T-cell (primary cell): ENCODE data around the gene TUBGCP6. TPM values are rescaled to one million over a fixed set of nuclear protein-coding genes. Genes with fewer than 3 reads are reported as not detected.

Experiments used
- ATAC-seq, 4 experiments: fragments of 200-7000 bp in 3 of 4; fragments of 150-1000 bp in 1 of 4; cut with Tn5 transposase; replicated peaks in 1 of 4; 1 replicate in 3 of 4; 2 replicates in 1 of 4; pipeline ENCODE4 v1.10.0; 2021; ENCODE audit warnings: moderate library complexity in 3 of 4, mild to moderate bottlenecking in 2 of 4, moderate number of reproducible peaks in 1 of 4
- CTCF ChIA-PET, 2 donors: fragments of 300-600 bp; sonication (Branson Sonifier 250); formaldehyde crosslinking; loops; one replicate each; lab custom pipeline; 2022; ENCODE audit warnings: antibody characterized with exemption in 2 of 2; lab: Charles Lee
- POLR2A ChIA-PET, 2 donors: fragments of 300-600 bp; sonication (Branson Sonifier 250); formaldehyde crosslinking; loops; one replicate each; lab custom pipeline; 2022; ENCODE audit warnings: antibody characterized with exemption in 2 of 2; lab: Charles Lee
- DNase-seq, 35 experiments: peaks; one replicate each; pipeline versions ENCODE4 v3.0.0 to v3.0.0-alpha.2; 2013 to 2023
- H3K27ac ChIP-seq: one replicate; pipeline ENCODE4 v1.5.1; 2013; ENCODE audit warnings: low read length
- H3K27me3 ChIP-seq, 2 experiments: replicated peaks in 1 of 2; 1 replicate in 1 of 2; 2 replicates in 1 of 2; pipeline versions ENCODE4 v1.6.1 to v1.7.0; 2013; ENCODE audit warnings: low read length in 1 of 2, mixed read lengths in 1 of 2; ENCODE audit not compliant: control insufficient read depth in 2 of 2, insufficient read depth in 2 of 2; ENCODE audit errors: extremely low read depth in 1 of 2
- H3K36me3 ChIP-seq, 2 donors: 1 replicate in 1 of 2; 2 replicates in 1 of 2; pipeline versions ENCODE4 v1.6.1 to v1.7.0; 2013; ENCODE audit warnings: low read length in 1 of 2; ENCODE audit not compliant: control insufficient read depth in 2 of 2, insufficient read depth in 1 of 2; ENCODE audit errors: extremely low read depth in 1 of 2
- H3K4me1 ChIP-seq, 2 experiments: 1 replicate in 1 of 2; 2 replicates in 1 of 2; pipeline versions ENCODE4 v1.6.1 to v1.7.0; 2013; ENCODE audit warnings: low read length in 2 of 2, mixed read lengths in 1 of 2; ENCODE audit not compliant: insufficient read depth in 2 of 2, control insufficient read depth in 1 of 2; ENCODE audit errors: extremely low read depth in 1 of 2
- H3K4me3 ChIP-seq, 2 donors: 1 replicate in 1 of 2; 2 replicates in 1 of 2; pipeline versions ENCODE4 v1.5.1 to v1.7.0; 2013; ENCODE audit warnings: mild to moderate bottlenecking in 2 of 2, low read length in 1 of 2, moderate library complexity in 1 of 2; ENCODE audit not compliant: control insufficient read depth in 1 of 2; ENCODE audit errors: extremely low read depth in 1 of 2
- H3K9me3 ChIP-seq: 2 replicates; pipeline ENCODE4 v1.7.0; 2013
- H3K27ac Mint-ChIP-seq, 2 donors: one replicate each; pipeline ENCODE4 v1.8.0; 2020 to 2021; ENCODE audit warnings: mild to moderate bottlenecking in 2 of 2, mixed read lengths in 2 of 2
- H3K27me3 Mint-ChIP-seq, 2 donors: one replicate each; pipeline ENCODE4 v1.8.0; 2021 to 2022; ENCODE audit warnings: mixed read lengths in 2 of 2
- H3K36me3 Mint-ChIP-seq: one replicate; pipeline ENCODE4 v1.8.0; 2021; ENCODE audit warnings: mixed read lengths
- H3K4me1 Mint-ChIP-seq, 3 donors: one replicate each; pipeline ENCODE4 v1.8.0; 2020 to 2022; ENCODE audit warnings: mixed read lengths in 3 of 3, mild to moderate bottlenecking in 1 of 3
- H3K4me3 Mint-ChIP-seq, 3 donors: one replicate each; pipeline ENCODE4 v1.8.0; 2020 to 2022; ENCODE audit warnings: mild to moderate bottlenecking in 3 of 3, mixed read lengths in 3 of 3, moderate library complexity in 3 of 3
- H3K9me3 Mint-ChIP-seq, 3 donors: one replicate each; pipeline ENCODE4 v1.8.0; 2020 to 2022; ENCODE audit warnings: mixed read lengths in 3 of 3
- WGBS: methylation state at CpG from one replicate; pipeline ENCODE4 v1.1.5; 2013; ENCODE audit warnings: missing lambda C conversion rate; ENCODE audit not compliant: insufficient coverage; 5-methylcytosine and 5-hydroxymethylcytosine counted together
- total RNA-seq, 35 experiments: library from RNA in 6 of 35; stranded (reverse) in 6 of 35; fragments of 120-200 nt in 1 of 35; gene quantifications; one replicate each; pipeline versions ENCODE4 v1.2.1 to v1.2.4 and lab custom pipeline; 2013 to 2026

Gene TUBGCP6
- total RNA-seq, 5 donors from 2014 or later (not counting 1 experiment from before 2014, with no cell fraction given), result 129 to 144 (median 132) TPM

DNA sequence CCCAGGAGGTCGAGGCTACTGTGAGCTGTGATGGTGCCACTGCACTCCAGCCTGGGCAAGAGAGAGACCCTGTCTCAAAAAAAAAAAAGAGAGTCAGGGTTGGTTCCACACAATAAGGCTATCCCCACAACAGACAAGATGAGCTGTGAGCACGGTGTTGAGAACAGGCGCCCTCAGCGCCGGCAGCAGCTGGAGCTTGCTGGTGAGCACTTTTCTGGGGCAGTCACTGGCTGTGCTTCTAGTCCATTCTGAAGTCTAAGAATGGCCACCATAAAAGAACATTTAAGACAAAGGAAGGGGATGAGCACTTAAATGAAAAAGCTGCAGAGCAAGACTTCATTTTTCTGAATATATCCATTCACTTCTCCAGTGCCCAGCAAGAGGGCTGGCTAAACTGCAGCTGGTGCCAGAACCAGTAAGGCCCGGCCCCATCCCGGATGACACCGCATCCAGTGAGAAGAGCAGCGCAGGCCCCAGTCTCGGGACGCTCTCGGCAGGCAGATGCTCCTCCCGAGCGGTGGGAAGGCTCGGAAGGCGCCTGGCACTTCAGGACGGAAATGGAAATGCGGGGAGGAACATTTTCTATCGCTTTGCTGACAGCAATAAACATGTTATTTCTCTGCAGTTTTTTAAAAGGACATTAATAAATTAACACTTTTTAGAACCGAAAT lies 12.2 kb downstream of the TUBGCP6 start:
- no peaks in the 10 kb centered on the region for H3K27me3 Mint-ChIP-seq
- ChIA-PET CTCF (no interaction called here), POLR2A (interaction anchor here in 1 of 2 donors (0.7 kb wide), 1 partner anchor 275 kb away, joined by 6 read pairs; the partner anchor contains the start of gene NCAPH2)
- Histone ChIP-seq H3K27ac (no peak overlapping the region), H3K4me3 (no peak overlapping the region), H3K9me3 (no peaks in the 10 kb centered on the region), H3K27me3 (no peaks in the 10 kb centered on the region), H3K36me3 (peaks cover 24 to 55% of the 10 kb centered on the region in 2 donors), H3K4me1 (peaks cover 0 to 19% of the 10 kb centered on the region in 2 experiments)
- DNase-seq (no peak), ATAC-seq (no peak)
- H3K4me1 Mint-ChIP-seq, result peaks cover 15 to 26% (median 18%) of the 10 kb centered on the region in 3 donors
- no peak overlapping the region for H3K27ac Mint-ChIP-seq
- 97% methylated on average over 19 of the region's 20 CpGs for WGBS
- no peak overlapping the region for H3K4me3 Mint-ChIP-seq
- H3K9me3 Mint-ChIP-seq, result no peaks in the 10 kb centered on the region
- peaks cover 28% of the 10 kb centered on the region for H3K36me3 Mint-ChIP-seq

GRCh38 chr22:50229370-50229769 lies 15.5 kb downstream of the TUBGCP6 start:
- ChIA-PET POLR2A (no interaction called here), CTCF (no interaction called here)
- no peak overlapping the region for H3K27ac ChIP-seq
- Mint-ChIP-seq H3K36me3 (peaks cover 27% of the 10 kb centered on the region), H3K27ac (no peak overlapping the region), H3K4me1 (peaks cover 5 to 16% (median 8%) of the 10 kb centered on the region in 3 donors), H3K27me3 (no peaks in the 10 kb centered on the region), H3K4me3 (no peak overlapping the region), H3K9me3 (no peaks in the 10 kb centered on the region)
- H3K4me3 ChIP-seq, result no peak overlapping the region
- peaks cover 0 to 6% of the 10 kb centered on the region in 2 experiments for H3K4me1 ChIP-seq
- 98% methylated on average over 12 of the region's 16 CpGs for WGBS
- no peaks in the 10 kb centered on the region for H3K27me3 ChIP-seq
- DNase-seq, result no peak
- no peak for ATAC-seq
- H3K9me3 ChIP-seq, result no peaks in the 10 kb centered on the region
- peaks cover 15 to 63% of the 10 kb centered on the region in 2 donors for H3K36me3 ChIP-seq

DNA sequence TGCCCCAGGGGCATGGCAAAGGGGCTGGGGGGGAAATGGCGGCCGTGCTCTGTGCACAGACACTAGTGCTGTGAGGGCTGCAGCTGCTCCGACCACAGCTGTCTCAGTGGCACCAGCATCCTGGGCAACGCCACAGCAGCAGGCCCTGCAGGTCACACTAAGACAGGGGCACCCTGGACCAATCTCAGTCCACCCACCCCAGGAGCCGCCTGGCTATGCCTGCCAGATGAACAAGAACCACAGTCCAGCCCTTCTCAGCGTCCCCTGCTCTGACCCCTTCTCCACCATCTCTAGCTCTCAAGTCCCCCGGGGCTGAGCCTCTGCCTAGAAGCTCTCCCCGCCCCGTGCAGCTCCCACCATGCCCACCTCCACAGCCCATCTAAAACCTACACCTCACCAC lies 16.5 kb downstream of the TUBGCP6 start:
- WGBS, result 93% methylated on average over 9 of the region's 9 CpGs
- Mint-ChIP-seq H3K36me3 (peaks cover 31% of the 10 kb centered on the region), H3K27ac (no peak overlapping the region), H3K4me3 (no peak overlapping the region), H3K9me3 (no peaks in the 10 kb centered on the region), H3K4me1 (peaks cover 0 to 8% (median 7%) of the 10 kb centered on the region in 3 donors), H3K27me3 (no peaks in the 10 kb centered on the region)
- Histone ChIP-seq H3K4me3 (no peak overlapping the region), H3K27ac (no peak overlapping the region), H3K4me1 (no peaks in the 10 kb centered on the region), H3K9me3 (no peaks in the 10 kb centered on the region), H3K36me3 (peaks cover 20 to 69% of the 10 kb centered on the region in 2 donors), H3K27me3 (no peaks in the 10 kb centered on the region)
- ATAC-seq (no peak), DNase-seq (no peak)
- ChIA-PET CTCF (no interaction called here), POLR2A (no interaction called here)

- POLR2A ChIA-PET, result no interaction called here
- H3K4me3 ChIP-seq, result no peak overlapping the region
- no peaks in the 10 kb centered on the region for H3K27me3 Mint-ChIP-seq
- CTCF ChIA-PET, result no interaction called here
- peaks cover 19 to 72% of the 10 kb centered on the region in 2 donors for H3K36me3 ChIP-seq
- H3K27ac Mint-ChIP-seq, result no peak overlapping the region
- H3K9me3 Mint-ChIP-seq, result no peaks in the 10 kb centered on the region
- DNase-seq (no peak), ATAC-seq (no peak)
- H3K27ac ChIP-seq, result no peak overlapping the region
- WGBS, result 94% methylated on average over 21 of the region's 25 CpGs
- H3K27me3 ChIP-seq, result no peaks in the 10 kb centered on the region
- H3K9me3 ChIP-seq, result no peaks in the 10 kb centered on the region
- H3K4me1 ChIP-seq, result no peaks in the 10 kb centered on the region
- H3K4me1 Mint-ChIP-seq, result peaks cover 0 to 8% (median 6%) of the 10 kb centered on the region in 3 donors
- H3K36me3 Mint-ChIP-seq, result peaks cover 37% of the 10 kb centered on the region
- H3K4me3 Mint-ChIP-seq, result no peak overlapping the region
Observed at GRCh38 chr22:50227579-50228215, 17.1 kb downstream of the TUBGCP6 start.

- Histone ChIP-seq H3K9me3 (no peaks in the 10 kb centered on the region), H3K4me3 (no peak overlapping the region), H3K27me3 (no peaks in the 10 kb centered on the region), H3K27ac (no peak overlapping the region), H3K4me1 (no peaks in the 10 kb centered on the region), H3K36me3 (peaks cover 20 to 75% of the 10 kb centered on the region in 2 donors)
- ATAC-seq, result peak in 1 of 4 experiments; percentile 11
- no peak for DNase-seq
- Mint-ChIP-seq H3K4me1 (peaks cover 0 to 8% (median 4%) of the 10 kb centered on the region in 3 donors), H3K36me3 (peaks cover 39% of the 10 kb centered on the region), H3K27me3 (no peaks in the 10 kb centered on the region), H3K27ac (no peak overlapping the region), H3K4me3 (no peak overlapping the region), H3K9me3 (no peaks in the 10 kb centered on the region)
- CTCF ChIA-PET, result no interaction called here
- POLR2A ChIA-PET, result interaction anchor here in 1 of 2 donors (0.6 kb wide), 1 partner anchor 105 kb away, joined by 3 read pairs; no protein-coding TSS in a partner anchor
- WGBS, result 95% methylated on average over 16 of the region's 18 CpGs
Observed at GRCh38 chr22:50226875-50227165, 18.0 kb downstream of the TUBGCP6 start.

DNA sequence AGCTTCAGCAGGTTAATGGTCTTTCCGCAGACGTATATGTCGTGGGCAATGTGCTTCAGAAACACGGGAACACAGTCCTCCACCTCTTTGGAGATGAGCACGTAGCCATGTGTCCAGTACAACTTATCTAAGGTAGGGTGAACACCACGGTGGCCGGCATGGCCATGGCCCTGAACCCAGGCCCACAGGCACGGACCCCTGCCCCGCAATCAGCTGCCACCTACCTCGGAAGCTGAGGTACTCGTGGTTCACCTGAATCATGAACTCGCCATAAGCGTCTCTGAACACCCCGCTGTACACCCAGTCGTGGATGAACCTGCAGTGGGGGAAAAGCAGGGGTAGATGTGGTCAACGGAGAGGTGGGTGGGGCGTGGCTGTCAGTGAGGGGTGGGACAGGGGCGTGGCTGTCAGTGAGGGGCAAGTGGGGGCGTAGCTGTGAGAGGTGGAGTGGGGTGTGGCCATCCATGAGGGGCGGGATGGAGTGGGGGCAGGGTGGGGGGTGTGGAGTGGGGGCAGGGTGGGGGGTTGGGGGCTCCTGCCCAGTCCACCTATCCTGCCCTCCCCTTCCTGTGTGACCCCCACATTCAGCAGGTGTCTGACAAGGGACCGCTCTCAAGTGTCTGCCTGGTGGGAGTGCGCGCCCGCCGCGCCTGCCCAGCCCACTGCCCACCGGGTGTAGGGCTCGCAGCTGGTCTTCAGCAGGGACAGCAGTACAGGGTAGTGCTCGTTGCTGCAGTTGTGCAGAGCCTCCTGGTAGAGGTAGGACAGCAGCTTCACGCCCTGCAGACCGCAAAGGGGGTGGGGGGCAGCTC lies 18.6 kb downstream of the TUBGCP6 start:
- Mint-ChIP-seq H3K4me1 (peaks cover 0 to 8% (median 4%) of the 10 kb centered on the region in 3 donors), H3K9me3 (no peaks in the 10 kb centered on the region), H3K27ac (no peak overlapping the region), H3K36me3 (peaks cover 39% of the 10 kb centered on the region), H3K4me3 (no peak overlapping the region), H3K27me3 (no peaks in the 10 kb centered on the region)
- Histone ChIP-seq H3K4me1 (no peaks in the 10 kb centered on the region), H3K27me3 (no peaks in the 10 kb centered on the region), H3K4me3 (no peak overlapping the region), H3K27ac (no peak overlapping the region), H3K9me3 (no peaks in the 10 kb centered on the region), H3K36me3 (peaks cover 25 to 81% of the 10 kb centered on the region in 2 donors)
- 93% methylated on average over 28 of the region's 31 CpGs for WGBS
- ATAC-seq (no peak), DNase-seq (no peak)
- POLR2A ChIA-PET, result no interaction called here
- CTCF ChIA-PET, result interaction anchor here in 1 of 2 donors (0.6 kb wide), 1 partner anchor 392 kb away, joined by 4 read pairs; no protein-coding TSS in a partner anchor
